Lung (tissue), 12 donors: ENCODE data around the gene CRYBG1. TPM values are rescaled to one million over a fixed set of nuclear protein-coding genes. Genes with fewer than 3 reads are reported as not detected.

Source experiments
- ATAC-seq: fragments of 200-7000 bp; cut with Tn5 transposase; one replicate; pipeline ENCODE4 v1.9.1; 2020; ENCODE audit warnings: moderate number of reproducible peaks; ENCODE audit not compliant: insufficient read depth, low FRiP score
- DNase-seq, 3 donors: peaks; one replicate each; pipeline ENCODE4 v3.0.0-alpha.2; 2013 to 2017
- H3K27ac ChIP-seq, 2 donors: one replicate each; pipeline ENCODE4 v1.5.1; 2013; ENCODE audit warnings: mild to moderate bottlenecking in 2 of 2, moderate library complexity in 2 of 2, control low read depth in 1 of 2, inconsistent platforms in 1 of 2, low read depth in 1 of 2, low read length in 1 of 2
- H3K27me3 ChIP-seq, 3 donors: one replicate each; pipeline ENCODE4 v1.5.1; 2013; ENCODE audit warnings: low read length in 2 of 3; ENCODE audit not compliant: control insufficient read depth in 3 of 3, insufficient read depth in 3 of 3
- H3K36me3 ChIP-seq, 4 donors: one replicate each; pipeline ENCODE4 v1.5.1; 2013; ENCODE audit warnings: low read length in 4 of 4, mild to moderate bottlenecking in 1 of 4, moderate library complexity in 1 of 4; ENCODE audit not compliant: control insufficient read depth in 4 of 4, insufficient read depth in 4 of 4
- H3K4me1 ChIP-seq, 5 donors: one replicate each; pipeline ENCODE4 v1.5.1; 2013; ENCODE audit warnings: low read length in 5 of 5, mild to moderate bottlenecking in 2 of 5, moderate library complexity in 1 of 5; ENCODE audit not compliant: control insufficient read depth in 5 of 5, insufficient read depth in 5 of 5
- H3K4me3 ChIP-seq: one replicate; pipeline ENCODE4 v1.5.1; 2013; ENCODE audit warnings: mild to moderate bottlenecking, control low read depth, moderate library complexity
- H3K9ac ChIP-seq, 2 donors: one replicate each; pipeline ENCODE4 v1.5.1; 2013; ENCODE audit warnings: low read length in 2 of 2, control low read depth in 1 of 2; ENCODE audit not compliant: insufficient read depth in 1 of 2
- H3K9me3 ChIP-seq, 4 donors: one replicate each; pipeline ENCODE4 v1.5.1; 2013; ENCODE audit warnings: low read length in 3 of 4, mild to moderate bottlenecking in 1 of 4, moderate library complexity in 1 of 4; ENCODE audit not compliant: control insufficient read depth in 4 of 4, insufficient read depth in 3 of 4
- WGBS, 2 donors: extraction: QIAGEN DNeasy Blood & Tissue Kit; methylation state at CpG; one replicate each; pipeline ENCODE4 v1.1.7; 2013; 5-methylcytosine and 5-hydroxymethylcytosine counted together
- polyA plus RNA-seq, 2 donors: library from polyadenylated mRNA; stranded (reverse); fragments of 200-250 nt; gene quantifications; one replicate each; pipeline ENCODE4 v1.2.1, GENCODE V29; 2013
- total RNA-seq, 2 donors: library from RNA; depleted of rRNA in 1 of 2; stranded (reverse); fragments of >200 nt in 1 of 2; gene quantifications; one replicate each; pipeline ENCODE4 v1.2.1, GENCODE V29; 2014 to 2021
- TF ChIP-seq, protein P1 (sequence below): IDR thresholded peaks from 2 replicates; pipeline ENCODE4 v1.5.1; 2012; ENCODE audit warnings: mild to moderate bottlenecking; ENCODE audit errors: control extremely low read depth, extremely low read depth
- donor health status: control.
- donor health status: control.
- donor health status: Bipolar disorder and iron deficiency.
- donor health status: healthy.
- donor health status: DM: yes; HTN: yes; CAD: no.

Gene CRYBG1
- total and polyA plus RNA-seq, 4 donors, result 5.7 to 28.0 (median 12.6) TPM

- WGBS, 2 donors, result 73 to 83% methylated on average over 2 of the region's 2 CpGs
- Histone ChIP-seq H3K9me3 (no peaks in the 10 kb centered on the region), H3K4me3 (no peak overlapping the region), H3K9ac (no peak overlapping the region), H3K36me3 (peaks cover 0 to 4% (median 0%) of the 10 kb centered on the region in 4 donors), H3K4me1 (no peaks in the 10 kb centered on the region), H3K27ac (no peak overlapping the region), H3K27me3 (no peaks in the 10 kb centered on the region)
- ATAC-seq, result no peak
- TF ChIP-seq, protein P1, sequence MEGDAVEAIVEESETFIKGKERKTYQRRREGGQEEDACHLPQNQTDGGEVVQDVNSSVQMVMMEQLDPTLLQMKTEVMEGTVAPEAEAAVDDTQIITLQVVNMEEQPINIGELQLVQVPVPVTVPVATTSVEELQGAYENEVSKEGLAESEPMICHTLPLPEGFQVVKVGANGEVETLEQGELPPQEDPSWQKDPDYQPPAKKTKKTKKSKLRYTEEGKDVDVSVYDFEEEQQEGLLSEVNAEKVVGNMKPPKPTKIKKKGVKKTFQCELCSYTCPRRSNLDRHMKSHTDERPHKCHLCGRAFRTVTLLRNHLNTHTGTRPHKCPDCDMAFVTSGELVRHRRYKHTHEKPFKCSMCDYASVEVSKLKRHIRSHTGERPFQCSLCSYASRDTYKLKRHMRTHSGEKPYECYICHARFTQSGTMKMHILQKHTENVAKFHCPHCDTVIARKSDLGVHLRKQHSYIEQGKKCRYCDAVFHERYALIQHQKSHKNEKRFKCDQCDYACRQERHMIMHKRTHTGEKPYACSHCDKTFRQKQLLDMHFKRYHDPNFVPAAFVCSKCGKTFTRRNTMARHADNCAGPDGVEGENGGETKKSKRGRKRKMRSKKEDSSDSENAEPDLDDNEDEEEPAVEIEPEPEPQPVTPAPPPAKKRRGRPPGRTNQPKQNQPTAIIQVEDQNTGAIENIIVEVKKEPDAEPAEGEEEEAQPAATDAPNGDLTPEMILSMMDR, result no peak
- DNase-seq, result no peak
Measured at GRCh38 chr6:106534564-106534982, 174.1 kb downstream of the CRYBG1 start.

DNA sequence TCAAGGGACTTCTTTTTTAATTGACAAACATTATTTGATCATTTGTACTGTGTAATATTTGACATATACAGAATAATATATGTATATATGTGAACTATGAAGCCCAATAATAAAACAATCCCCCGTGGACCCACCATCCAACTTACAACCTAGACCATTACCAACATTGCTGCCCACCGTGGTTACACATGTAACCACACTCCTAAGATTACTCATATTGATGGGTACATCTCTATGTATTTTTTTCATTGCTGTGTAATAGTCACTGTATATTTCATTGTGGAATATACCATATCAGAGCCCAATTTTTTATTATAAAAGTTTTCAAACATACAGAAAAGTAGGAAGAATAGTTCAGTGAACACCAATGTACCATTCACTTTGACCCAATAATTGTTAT, 174.5 kb downstream of the CRYBG1 start:
- TF ChIP-seq, protein P1, result no peak
- Histone ChIP-seq H3K4me3 (no peak overlapping the region), H3K4me1 (no peaks in the 10 kb centered on the region), H3K9ac (no peak overlapping the region), H3K27ac (no peak overlapping the region), H3K9me3 (no peaks in the 10 kb centered on the region), H3K36me3 (peaks cover 0 to 4% (median 0%) of the 10 kb centered on the region in 4 donors), H3K27me3 (no peaks in the 10 kb centered on the region)
- WGBS, 2 donors, result 86 to 97% methylated on average over 2 of the region's 2 CpGs
- DNase-seq, result no peak
- no peak for ATAC-seq

DNA sequence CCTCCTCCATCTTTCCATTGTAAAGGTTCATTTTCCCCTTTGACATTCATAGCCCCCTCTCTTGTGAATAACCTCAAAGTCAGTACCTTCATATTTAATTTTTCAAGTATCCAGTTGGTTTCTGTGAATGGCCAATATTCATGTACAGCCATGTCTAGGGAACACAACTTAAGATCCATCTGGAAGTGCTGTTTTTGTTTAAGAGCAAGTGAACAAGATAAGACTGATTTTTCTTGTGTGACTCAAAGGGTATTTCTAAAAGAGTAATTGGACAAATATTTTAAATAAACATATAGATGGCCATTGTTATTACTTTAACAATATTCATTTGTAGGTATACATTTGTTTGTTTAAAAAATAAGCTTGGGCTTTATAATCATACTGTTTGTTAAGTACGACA, 175.8 kb downstream of the CRYBG1 start:
- 92 to 96% methylated on average over 1 of the region's 1 CpG for WGBS, 2 donors

More for the DNA sequence above, 175.8 kb downstream of the CRYBG1 start:
- peaks cover 0 to 2% (median 0%) of the 10 kb centered on the region in 5 donors for H3K4me1 ChIP-seq
- TF ChIP-seq, protein P1, result no peak
- H3K27ac ChIP-seq, result no peak overlapping the region
- H3K27me3 ChIP-seq, result no peaks in the 10 kb centered on the region
- DNase-seq (no peak), ATAC-seq (no peak)
- H3K9me3 ChIP-seq, result no peaks in the 10 kb centered on the region
- no peak overlapping the region for H3K4me3 ChIP-seq
- no peak overlapping the region for H3K9ac ChIP-seq
- peaks cover 0 to 4% (median 0%) of the 10 kb centered on the region in 4 donors for H3K36me3 ChIP-seq
